OCI-LY1 (cell line): ENCODE results near the gene TCEAL8.

ENCODE experiments used
- H2AFZ ChIP-seq: fragments of 200-600 bp; sonication (generic), shearing (Covaris generic); 2 replicates; pipeline ENCODE4 v1.6.0; 2014; ENCODE audit warnings: antibody characterized with exemption, mild to moderate bottlenecking, low read length
- H3F3A ChIP-seq: fragments of 200-600 bp; sonication (generic), shearing (Covaris generic); 2 replicates; pipeline ENCODE4 v1.6.0; 2014; ENCODE audit warnings: mild to moderate bottlenecking, antibody characterized with exemption, low read length, moderate library complexity; ENCODE audit not compliant: insufficient read depth
- H3K27ac ChIP-seq: fragments of 200-600 bp; sonication (generic); 2 replicates; pipeline ENCODE4 v1.5.1; 2014; ENCODE audit warnings: low read length, mixed run types, mild to moderate bottlenecking, low read depth; ENCODE audit not compliant: poor library complexity, severe bottlenecking
- H3K27me3 ChIP-seq: fragments of 200-600 bp; sonication (generic); 2 replicates; pipeline ENCODE4 v1.6.0; 2014; ENCODE audit warnings: antibody characterized with exemption, mild to moderate bottlenecking, low read length, moderate library complexity; ENCODE audit not compliant: insufficient read depth
- H3K36me3 ChIP-seq: fragments of 200-600 bp; sonication (generic); 2 replicates; pipeline ENCODE4 v1.6.1; 2014; ENCODE audit warnings: mild to moderate bottlenecking, antibody characterized with exemption, low read length, moderate library complexity, mixed read lengths; ENCODE audit not compliant: insufficient read depth
- H3K4me1 ChIP-seq: fragments of 200-600 bp; sonication (generic); 2 replicates; pipeline ENCODE4 v1.5.1; 2014; ENCODE audit warnings: mild to moderate bottlenecking, low read length, moderate library complexity; ENCODE audit not compliant: insufficient read depth, severe bottlenecking
- H3K4me2 ChIP-seq: fragments of 200-600 bp; sonication (generic), shearing (Covaris generic); 2 replicates; pipeline ENCODE4 v1.6.1; 2014; ENCODE audit warnings: low read length
- H3K4me3 ChIP-seq: fragments of 200-600 bp; sonication (generic); 2 replicates; pipeline ENCODE4 v1.5.1; 2014; ENCODE audit warnings: low read length, low read depth, mild to moderate bottlenecking, mixed read lengths; ENCODE audit not compliant: poor library complexity, severe bottlenecking
- H3K79me2 ChIP-seq: fragments of 200-600 bp; shearing (Covaris generic); 2 replicates; pipeline ENCODE4 v1.6.1; 2016; ENCODE audit warnings: mixed run types, low read length, mixed read lengths; ENCODE audit not compliant: insufficient read depth
- H3K9ac ChIP-seq: fragments of 200-600 bp; sonication (generic), shearing (Covaris generic); 2 replicates; pipeline ENCODE4 v1.6.1; 2014; ENCODE audit warnings: mild to moderate bottlenecking, low read length, mixed read lengths
- H3K9me2 ChIP-seq: fragments of 200-600 bp; sonication (generic), shearing (Covaris generic); 2 replicates; pipeline ENCODE4 v1.6.1; 2014; ENCODE audit warnings: low read depth, mild to moderate bottlenecking, low read length, mixed read lengths
- H3K9me3 ChIP-seq: fragments of 200-600 bp; shearing (Covaris generic); 2 replicates; pipeline ENCODE4 v1.6.1; 2014; ENCODE audit warnings: low read length, mixed read lengths
- H4K20me1 ChIP-seq: fragments of 200-600 bp; sonication (generic), shearing (Covaris generic); 2 replicates; pipeline ENCODE4 v1.6.0; 2016; ENCODE audit warnings: mild to moderate bottlenecking, low read length; ENCODE audit not compliant: insufficient read depth
- EZH2 ChIP-seq: fragments of 200-600 bp; sonication (generic), shearing (Covaris generic); IDR thresholded peaks from 2 replicates; pipeline ENCODE4 v1.8.0; 2017; ENCODE audit warnings: borderline replicate concordance, mixed run types, mild to moderate bottlenecking, antibody characterized with exemption, low read length, moderate library complexity, mixed read lengths
- TF ChIP-seq, protein P1 (sequence below): fragments of 200-600 bp; sonication (generic), shearing (Covaris generic); IDR thresholded peaks from 2 replicates; pipeline ENCODE4 v1.5.1; 2017; ENCODE audit warnings: mild to moderate bottlenecking, antibody characterized with exemption, low read length, moderate library complexity, mixed read lengths

TCEAL8 gene

DNA sequence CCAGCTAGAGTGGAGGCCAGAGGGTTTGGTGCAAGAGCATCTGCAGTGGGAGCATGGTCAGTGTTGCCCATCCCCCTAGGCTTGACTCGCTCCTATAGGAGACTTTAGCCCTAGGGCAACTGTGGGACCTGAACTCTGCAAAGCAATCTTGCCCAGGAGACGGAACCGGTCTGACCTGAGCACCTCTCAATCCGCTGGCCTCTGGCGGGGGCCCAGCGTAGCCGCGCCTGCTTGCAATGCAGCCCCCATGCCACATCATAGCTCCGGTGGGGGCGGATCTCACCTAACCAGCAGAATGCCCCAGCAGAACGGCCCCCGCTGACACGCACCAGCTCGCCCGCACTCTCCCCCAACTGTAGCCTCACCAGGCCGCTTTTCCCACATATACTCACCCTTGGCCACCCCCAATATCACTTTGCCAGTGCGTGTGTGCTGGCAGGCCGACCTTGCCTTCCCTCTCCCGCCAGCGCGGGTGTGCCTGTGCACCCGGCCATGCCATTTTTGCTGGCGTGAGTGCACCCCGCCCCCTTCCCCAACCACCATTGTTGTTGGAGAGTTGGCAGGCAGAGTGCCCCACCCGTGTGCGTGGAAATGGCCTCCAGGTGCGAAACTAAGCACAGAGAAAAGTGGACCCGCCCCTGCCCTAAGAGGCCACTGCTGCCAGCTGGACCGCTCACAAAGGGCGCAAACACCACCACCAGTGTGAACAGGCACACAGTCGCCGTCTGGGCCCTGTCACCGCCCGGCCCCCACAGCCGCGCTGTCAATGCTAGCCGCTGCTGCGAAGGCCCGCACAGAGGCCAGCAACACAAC is 34.2 kb downstream of the TCEAL8 start:
- Histone ChIP-seq H2AFZ (no peak overlapping the region), H3K27me3 (no peaks in the 10 kb centered on the region), H4K20me1 (no peaks in the 10 kb centered on the region)

DNA sequence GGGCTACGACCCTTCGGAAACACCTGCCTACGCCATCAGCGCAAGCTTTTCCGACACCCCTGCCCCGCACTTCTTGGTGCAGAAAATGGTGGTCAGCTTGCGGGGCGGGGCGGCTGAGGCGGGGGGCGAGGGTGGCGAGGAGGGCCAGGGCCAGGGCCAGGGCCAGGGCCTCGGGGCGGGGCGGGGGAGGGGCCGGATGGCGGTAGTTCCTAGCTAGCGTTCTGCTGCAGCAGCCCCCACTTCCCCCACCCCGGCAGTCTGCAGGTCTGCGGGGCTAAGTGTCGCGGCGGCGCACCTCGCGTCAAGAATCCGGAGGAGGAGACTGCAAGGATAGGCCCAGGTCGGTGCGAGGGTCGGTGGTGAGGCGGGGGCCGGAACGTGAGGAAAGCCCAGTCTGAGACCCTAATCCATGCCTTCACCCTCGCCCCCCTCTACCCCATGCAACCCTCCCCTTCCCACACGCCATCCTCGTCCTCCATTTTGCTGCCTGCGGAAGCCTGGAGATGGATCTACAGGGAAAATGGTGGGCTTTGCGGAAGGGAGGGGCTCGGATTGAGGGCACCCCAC is 39.4 kb downstream of the TCEAL8 start:
- Histone ChIP-seq H3K27ac (no peak overlapping the region), H3F3A (no peaks in the 10 kb centered on the region), H3K4me2 (no peak overlapping the region), H3K27me3 (no peaks in the 10 kb centered on the region), H3K36me3 (no peaks in the 10 kb centered on the region), H4K20me1 (no peaks in the 10 kb centered on the region), H3K4me1 (no peaks in the 10 kb centered on the region), H3K9me2 (no peaks in the 10 kb centered on the region), H3K4me3 (no peak overlapping the region), H3K79me2 (no peaks in the 10 kb centered on the region), H3K9me3 (no peaks in the 10 kb centered on the region), H2AFZ (no peak overlapping the region), H3K9ac (no peak overlapping the region)
- TF ChIP-seq, protein P1, sequence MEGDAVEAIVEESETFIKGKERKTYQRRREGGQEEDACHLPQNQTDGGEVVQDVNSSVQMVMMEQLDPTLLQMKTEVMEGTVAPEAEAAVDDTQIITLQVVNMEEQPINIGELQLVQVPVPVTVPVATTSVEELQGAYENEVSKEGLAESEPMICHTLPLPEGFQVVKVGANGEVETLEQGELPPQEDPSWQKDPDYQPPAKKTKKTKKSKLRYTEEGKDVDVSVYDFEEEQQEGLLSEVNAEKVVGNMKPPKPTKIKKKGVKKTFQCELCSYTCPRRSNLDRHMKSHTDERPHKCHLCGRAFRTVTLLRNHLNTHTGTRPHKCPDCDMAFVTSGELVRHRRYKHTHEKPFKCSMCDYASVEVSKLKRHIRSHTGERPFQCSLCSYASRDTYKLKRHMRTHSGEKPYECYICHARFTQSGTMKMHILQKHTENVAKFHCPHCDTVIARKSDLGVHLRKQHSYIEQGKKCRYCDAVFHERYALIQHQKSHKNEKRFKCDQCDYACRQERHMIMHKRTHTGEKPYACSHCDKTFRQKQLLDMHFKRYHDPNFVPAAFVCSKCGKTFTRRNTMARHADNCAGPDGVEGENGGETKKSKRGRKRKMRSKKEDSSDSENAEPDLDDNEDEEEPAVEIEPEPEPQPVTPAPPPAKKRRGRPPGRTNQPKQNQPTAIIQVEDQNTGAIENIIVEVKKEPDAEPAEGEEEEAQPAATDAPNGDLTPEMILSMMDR: no peak
- no peak for TF ChIP-seq EZH2

More for the DNA sequence above, 34.2 kb downstream of the TCEAL8 start:
- no peaks in the 10 kb centered on the region for H3K4me1 ChIP-seq
- no peak overlapping the region for H3K27ac ChIP-seq
- no peaks in the 10 kb centered on the region for H3K9me2 ChIP-seq
- no peak overlapping the region for H3K4me3 ChIP-seq
- no peak overlapping the region for H3K4me2 ChIP-seq
- no peaks in the 10 kb centered on the region for H3K79me2 ChIP-seq
- H3K9me3 ChIP-seq: no peaks in the 10 kb centered on the region
- TF ChIP-seq, protein P1: no peak
- no peak for TF ChIP-seq EZH2
- H3K36me3 ChIP-seq: no peaks in the 10 kb centered on the region
- no peaks in the 10 kb centered on the region for H3F3A ChIP-seq
- H3K9ac ChIP-seq: no peak overlapping the region

DNA sequence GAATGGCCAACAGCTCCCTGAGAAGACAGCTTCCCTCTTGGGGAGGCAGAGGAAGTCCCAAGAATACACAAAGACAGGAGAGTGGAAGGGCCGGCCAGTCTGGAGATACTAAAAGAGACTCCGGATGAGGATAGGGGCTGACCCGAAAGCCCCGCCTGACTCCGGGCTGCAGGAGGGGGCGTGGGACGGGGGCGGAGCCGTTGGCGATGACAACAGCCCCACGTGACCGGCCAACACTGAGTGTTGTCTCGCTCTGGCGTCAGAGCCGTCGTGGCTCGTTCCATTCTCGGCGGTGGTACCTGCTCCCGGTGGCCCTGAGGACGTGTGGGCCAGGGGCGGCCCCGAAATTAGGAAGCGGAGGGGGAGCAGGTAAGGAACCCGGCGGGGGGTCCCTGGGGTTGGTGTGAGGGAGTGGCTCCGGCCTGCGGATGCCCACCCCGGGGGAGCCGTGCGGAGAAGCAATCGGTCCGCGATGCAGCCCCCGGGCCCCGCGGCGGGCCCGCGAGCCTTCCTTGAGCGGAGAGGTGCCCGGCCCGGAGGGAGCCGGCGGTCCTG is 40.0 kb downstream of the TCEAL8 start, which contains the start of gene BEX4:
TSS of gene BEX4 (plus strand) at position 239 of the 555 bp plus-strand sequence. CDS start 1,046 bp downstream, outside the sequence.
- no peaks in the 10 kb centered on the region for H3K36me3 ChIP-seq
- no peak within 1 kb of the TSS for H3K4me3 ChIP-seq
- H3K9me2 ChIP-seq: no peaks in the 10 kb centered on the region
- H3K27ac ChIP-seq: no peak within 1 kb of the TSS
- no peaks in the 10 kb centered on the region for H3K79me2 ChIP-seq
- H3K27me3 ChIP-seq: no peaks in the 10 kb centered on the region
- H3K4me2 ChIP-seq: no peak within 1 kb of the TSS
- no peaks in the 10 kb centered on the region for H3K4me1 ChIP-seq
- no peaks in the 10 kb centered on the region for H3K9me3 ChIP-seq
- no peak for TF ChIP-seq EZH2
- TF ChIP-seq, protein P1: no peak
- H3K9ac ChIP-seq: no peak within 1 kb of the TSS
- no peaks in the 10 kb centered on the region for H4K20me1 ChIP-seq
- no peak within 1 kb of the TSS for H2AFZ ChIP-seq
- H3F3A ChIP-seq: no peaks in the 10 kb centered on the region
